NB4 (cell line): ENCODE results near the gene SLAMF7.

ENCODE experiments used
- DNase-seq: peaks from one replicate; pipeline ENCODE4 v3.0.0; 2010; ENCODE audit warnings: low read depth
- H3K4me3 ChIP-seq: one replicate; pipeline ENCODE4 v1.5.1; 2011; ENCODE audit warnings: mild to moderate bottlenecking, low read depth, low read length, moderate library complexity
- MYC ChIP-seq: IDR thresholded peaks from 2 replicates; pipeline ENCODE4 v1.6.1; 2011; ENCODE audit warnings: low read depth, low read length
- POLR2A ChIP-seq: IDR thresholded peaks from 2 replicates; pipeline ENCODE4 v1.6.1; 2011; ENCODE audit warnings: mild to moderate bottlenecking; ENCODE audit not compliant: insufficient read length; ENCODE audit errors: extremely low read depth
- TF ChIP-seq, protein P1 (sequence below): IDR thresholded peaks from one replicate; pipeline ENCODE4 v1.5.1; 2012; ENCODE audit warnings: low read depth, low read length
- TF ChIP-seq, protein P2 (sequence below): IDR thresholded peaks from 2 replicates; pipeline ENCODE4 v1.6.1; 2011; ENCODE audit warnings: low read depth, low read length

The SLAMF7 gene

DNA sequence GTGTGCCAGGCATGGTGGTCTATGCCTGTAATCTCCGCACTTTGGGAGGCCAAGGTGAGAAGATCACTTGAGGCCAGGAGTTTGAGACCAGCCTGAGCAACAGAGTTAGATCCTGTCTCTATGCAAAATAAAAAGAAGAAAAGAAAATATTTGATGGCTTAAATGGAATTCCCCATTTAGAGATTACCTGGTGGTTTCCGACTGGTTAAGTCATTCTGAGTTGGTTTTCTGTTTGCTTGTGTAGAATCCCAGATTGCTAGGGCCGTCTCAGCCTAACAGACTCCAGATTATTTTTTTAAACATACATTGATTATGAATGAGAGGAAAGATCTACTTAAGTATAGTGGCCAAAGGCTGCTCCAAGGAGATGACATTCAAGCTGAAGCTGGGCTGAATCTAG, 34.0 kb downstream of the SLAMF7 start:
- no peak overlapping the region for H3K4me3 ChIP-seq
- no peak for DNase-seq
- TF ChIP-seq, protein P1, sequence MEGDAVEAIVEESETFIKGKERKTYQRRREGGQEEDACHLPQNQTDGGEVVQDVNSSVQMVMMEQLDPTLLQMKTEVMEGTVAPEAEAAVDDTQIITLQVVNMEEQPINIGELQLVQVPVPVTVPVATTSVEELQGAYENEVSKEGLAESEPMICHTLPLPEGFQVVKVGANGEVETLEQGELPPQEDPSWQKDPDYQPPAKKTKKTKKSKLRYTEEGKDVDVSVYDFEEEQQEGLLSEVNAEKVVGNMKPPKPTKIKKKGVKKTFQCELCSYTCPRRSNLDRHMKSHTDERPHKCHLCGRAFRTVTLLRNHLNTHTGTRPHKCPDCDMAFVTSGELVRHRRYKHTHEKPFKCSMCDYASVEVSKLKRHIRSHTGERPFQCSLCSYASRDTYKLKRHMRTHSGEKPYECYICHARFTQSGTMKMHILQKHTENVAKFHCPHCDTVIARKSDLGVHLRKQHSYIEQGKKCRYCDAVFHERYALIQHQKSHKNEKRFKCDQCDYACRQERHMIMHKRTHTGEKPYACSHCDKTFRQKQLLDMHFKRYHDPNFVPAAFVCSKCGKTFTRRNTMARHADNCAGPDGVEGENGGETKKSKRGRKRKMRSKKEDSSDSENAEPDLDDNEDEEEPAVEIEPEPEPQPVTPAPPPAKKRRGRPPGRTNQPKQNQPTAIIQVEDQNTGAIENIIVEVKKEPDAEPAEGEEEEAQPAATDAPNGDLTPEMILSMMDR: no peak
- TF ChIP-seq POLR2A: no peak
- TF ChIP-seq, protein P2, sequence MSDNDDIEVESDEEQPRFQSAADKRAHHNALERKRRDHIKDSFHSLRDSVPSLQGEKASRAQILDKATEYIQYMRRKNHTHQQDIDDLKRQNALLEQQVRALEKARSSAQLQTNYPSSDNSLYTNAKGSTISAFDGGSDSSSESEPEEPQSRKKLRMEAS: no peak
- TF ChIP-seq MYC: no peak

DNA sequence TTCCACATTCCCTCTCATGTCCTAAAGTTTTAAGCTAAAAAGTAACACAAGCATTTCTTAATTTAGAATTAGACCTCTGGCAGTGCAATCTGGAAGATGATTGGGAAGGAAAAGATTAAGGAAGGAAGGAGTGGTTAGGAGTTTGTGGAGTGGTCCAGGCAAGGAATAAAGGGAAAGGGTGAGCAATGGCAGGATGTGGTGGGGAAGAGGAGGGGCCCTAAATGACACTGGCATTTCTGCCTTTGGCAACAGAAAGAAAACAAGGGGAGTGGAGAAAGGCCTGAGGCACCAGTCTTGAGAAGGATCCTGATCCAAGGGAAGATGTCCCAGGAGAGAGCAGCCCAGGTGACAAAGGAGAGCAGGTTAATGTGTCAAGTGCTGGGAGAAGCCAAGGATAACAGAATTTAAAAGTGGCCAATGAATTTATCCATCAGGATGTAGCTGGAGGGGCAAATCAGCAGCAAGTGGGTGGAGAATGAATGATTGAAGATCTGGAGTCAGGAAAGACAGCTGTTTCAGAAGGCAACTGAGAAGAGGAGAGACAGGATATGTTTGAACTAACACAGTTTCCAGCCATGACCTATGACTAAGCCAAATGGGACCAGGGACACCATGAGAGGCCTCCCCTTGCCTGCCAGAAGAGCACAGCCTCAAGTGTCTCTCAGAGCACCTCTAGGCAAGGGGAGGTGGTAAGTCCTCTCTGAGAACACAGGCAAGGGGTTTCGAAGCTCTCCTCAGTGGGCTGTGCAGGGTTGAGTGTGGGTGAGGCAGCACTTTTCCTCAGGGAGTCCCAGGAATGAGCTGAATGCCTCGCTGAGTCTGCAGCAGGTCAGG, 36.1 kb downstream of the SLAMF7 start:
- TF ChIP-seq MYC (no peak), POLR2A (no peak)
- TF ChIP-seq, protein P1: no peak
- TF ChIP-seq, protein P2: no peak
- no peak for DNase-seq
- no peak overlapping the region for H3K4me3 ChIP-seq

DNA sequence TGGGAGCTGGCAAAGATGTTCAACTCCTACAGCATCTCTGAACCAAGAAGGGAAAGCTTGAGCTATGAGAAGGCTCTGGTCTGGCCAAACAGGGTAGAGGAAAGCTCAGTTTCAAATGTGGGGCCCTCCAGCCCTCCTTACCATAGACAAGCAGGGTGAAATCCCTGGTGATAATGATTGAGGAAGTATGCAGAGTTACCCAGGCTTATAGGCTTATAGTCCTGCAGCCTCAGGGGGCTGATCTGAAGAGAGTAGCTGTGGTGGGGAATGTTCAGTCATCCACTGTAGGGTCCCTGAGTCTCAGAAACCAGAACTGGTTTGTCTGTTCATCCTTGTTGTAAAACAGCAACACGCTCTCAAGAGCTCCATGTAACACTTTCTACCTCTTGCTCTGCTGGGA, 37.1 kb downstream of the SLAMF7 start:
- TF ChIP-seq, protein P2: no peak
- no peak for TF ChIP-seq POLR2A
- TF ChIP-seq, protein P1: no peak
- no peak for TF ChIP-seq MYC
- DNase-seq: peak; percentile 20
- H3K4me3 ChIP-seq: no peak overlapping the region

DNA sequence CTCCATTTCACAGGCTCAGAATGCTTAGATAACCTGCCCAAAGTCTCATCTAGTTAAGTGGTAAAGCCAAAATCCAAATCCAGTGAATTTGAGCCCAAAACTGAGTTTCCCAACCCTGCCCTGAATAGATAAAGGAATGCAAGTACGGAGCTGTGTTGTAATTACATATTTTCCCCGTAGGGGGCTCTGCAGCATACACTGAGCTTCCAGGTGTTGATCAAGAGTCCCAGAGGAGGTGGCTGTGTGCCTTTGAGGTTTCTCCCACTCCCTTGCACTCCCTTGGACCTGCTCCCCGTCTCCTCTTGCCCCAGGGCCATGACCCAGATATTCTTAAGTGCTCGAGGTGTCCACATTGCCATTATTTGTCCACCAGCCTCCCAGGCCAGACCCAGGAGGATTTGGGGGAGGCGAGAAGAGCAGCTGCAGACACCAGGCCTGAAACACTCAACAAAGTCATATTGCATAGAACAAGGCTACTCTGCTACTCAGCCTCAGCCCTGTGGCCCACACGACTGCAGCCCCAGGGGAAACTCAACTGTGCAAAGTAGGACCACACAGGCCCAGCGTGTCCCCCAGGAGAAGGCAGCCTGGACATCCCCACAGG, 38.5 kb downstream of the SLAMF7 start:
- TF ChIP-seq MYC: no peak
- TF ChIP-seq POLR2A: no peak
- TF ChIP-seq, protein P2: no peak
- TF ChIP-seq, protein P1: peak; percentile 61
- H3K4me3 ChIP-seq: no peak overlapping the region
- DNase-seq: peak; percentile 42

DNA sequence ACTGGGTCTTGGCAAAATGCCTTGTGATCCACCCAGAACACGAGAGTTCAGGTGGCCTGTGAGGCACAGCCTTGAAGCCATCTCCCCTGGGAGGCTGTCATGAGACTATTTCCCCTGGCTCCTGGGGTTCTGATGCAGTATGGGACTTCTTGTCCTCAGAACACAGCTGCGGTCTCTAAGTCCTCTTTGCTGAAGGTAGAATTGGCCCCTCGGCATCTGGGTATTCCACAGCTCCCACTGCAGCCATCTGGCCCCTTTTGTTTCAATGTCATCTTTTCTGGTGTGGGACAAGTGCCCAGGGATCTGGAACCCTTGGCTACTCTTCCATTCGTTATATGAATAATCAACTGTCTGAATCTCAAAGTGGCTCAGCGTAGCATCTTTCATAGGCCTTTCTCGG, 39.9 kb downstream of the SLAMF7 start:
- TF ChIP-seq, protein P1: no peak
- TF ChIP-seq, protein P2: no peak
- TF ChIP-seq POLR2A: no peak
- no peak for TF ChIP-seq MYC
- H3K4me3 ChIP-seq: no peak overlapping the region
- no peak for DNase-seq
